GM18526 (cell line): ENCODE measurements around the gene TSPAN2.

ENCODE experiments used
- POLR2A ChIP-seq: IDR thresholded peaks from 3 replicates; pipeline ENCODE4 v1.6.1; 2011; ENCODE audit not compliant: insufficient read length; ENCODE audit errors: extremely low read depth

Gene TSPAN2

DNA sequence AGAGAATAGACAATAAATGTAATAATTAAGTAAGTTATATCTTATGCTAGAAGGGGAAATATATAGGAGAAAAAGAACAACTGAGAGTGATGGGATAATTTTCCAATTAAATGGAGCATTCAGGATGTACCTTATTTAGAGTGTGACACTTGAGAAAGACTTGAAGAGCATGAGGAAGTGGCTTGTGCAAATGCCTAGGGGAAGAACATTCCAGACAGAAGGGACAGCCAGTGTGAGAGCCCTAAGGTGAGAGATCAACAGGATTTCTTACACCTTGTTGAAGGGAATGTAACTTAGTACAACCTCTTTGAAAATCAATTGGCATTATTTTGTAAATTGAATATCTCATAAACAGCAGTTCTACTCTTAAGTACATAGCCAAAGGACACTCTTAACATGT, 28.8 kb upstream of the TSPAN2 start:
- no peak for TF ChIP-seq POLR2A

DNA sequence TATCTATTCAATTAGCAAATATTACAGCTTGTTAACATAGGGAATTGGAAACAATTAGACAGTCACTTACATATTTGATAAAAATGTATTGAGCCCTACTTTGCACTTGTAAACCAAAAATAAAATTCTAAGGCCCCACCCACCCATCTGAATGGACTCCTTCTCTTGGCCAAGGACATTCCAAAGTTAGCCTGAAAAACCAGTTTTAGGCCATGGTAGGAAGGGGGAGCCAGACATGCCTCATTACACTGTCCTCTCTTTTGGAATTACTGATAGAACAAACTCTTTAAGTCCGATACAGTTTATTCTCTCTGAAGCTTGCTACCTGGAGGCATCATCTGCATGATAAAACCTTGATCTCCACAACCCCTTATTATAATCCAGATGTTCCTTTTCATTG, 28.0 kb upstream of the TSPAN2 start:
- TF ChIP-seq POLR2A: no peak

DNA sequence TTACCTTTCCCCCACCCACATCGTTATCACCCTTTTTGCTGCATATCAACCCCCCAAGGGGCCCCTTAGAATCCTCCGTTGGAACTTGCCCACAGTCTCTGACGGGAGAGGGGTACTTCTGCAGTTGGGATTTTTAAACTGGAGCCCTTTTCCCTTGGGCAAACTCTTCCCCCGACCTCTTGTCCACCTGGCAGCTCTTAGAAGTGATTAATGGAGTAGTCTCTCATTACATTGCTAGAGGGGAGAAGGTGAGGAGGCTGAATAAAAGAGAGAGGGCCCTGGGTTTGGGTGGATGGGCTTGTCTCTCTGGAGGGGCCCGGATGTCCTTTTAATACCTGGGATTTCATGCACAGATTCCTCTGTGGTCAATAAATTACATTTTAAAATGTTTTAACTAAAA, 27.2 kb upstream of the TSPAN2 start:
- TF ChIP-seq POLR2A: no peak

DNA sequence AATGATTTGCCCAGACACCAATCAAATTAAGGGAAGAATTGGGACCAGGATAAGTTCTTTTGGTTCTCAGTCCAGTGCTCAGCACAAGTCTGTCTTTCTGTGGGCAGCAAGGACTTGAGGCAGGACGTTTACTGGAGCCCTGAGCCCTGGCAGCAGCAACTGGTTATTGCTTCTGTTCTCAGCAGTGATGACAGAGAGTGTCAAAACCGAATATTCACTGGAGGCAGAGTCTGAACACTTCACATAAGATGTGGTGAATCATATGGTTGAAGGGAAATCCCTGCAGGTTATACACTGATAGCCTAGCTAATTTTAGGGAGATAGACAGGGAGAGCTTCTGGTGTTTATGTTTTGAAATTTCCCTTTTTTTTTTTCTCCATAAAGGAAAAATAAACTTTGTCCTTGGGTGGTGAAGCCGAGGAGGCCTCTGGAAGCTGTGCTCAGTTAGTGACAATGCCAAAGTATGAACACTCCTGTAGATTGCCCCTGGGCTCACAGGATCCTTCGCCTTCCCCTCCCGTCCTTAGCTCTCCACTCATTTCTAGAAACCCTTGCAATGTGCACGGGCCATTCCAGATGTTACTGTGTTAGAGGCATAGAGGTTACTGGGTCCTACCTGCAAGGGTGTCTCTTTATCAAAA, 26.3 kb upstream of the TSPAN2 start:
- TF ChIP-seq POLR2A: no peak

DNA sequence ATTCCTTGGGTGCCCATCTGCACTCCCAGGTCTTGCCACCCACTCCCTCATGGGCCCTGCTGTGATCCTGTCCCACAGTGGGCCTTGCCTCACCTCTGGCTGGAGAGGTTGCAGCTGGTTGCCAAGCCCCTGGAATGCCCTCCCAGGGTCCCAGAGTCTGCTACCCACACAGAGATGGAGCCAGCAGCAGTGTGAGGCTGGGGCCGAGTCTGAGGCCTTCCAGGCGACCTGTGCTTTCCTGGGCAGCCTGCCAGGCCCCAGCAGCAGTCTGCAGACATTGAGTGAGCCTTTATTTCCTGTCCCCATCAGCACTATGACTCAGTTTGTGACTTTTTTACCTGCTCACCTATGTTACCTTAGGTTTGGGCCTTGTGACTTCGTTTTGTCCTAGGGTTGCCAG, 25.0 kb upstream of the TSPAN2 start:
- TF ChIP-seq POLR2A: no peak

DNA sequence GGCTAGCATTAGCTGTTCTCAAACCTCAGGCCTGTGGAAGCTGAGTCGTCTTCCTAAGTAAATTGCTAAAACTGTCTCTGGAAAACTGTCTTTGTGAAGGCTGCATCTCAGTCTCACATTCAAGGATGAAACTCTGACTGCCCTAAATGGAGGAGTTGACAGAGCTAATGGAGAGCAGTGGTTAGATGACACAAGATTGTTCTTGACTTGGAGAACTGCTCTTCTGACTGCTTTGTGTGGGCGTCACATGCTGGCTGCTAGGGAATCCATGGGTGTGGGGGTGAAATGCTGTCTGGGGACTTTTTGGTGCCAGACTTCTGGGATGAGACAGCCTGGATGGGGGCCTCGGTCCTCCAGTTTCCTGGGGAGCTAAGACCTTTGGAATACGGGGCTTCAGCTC, 24.5 kb upstream of the TSPAN2 start:
- TF ChIP-seq POLR2A: no peak

DNA sequence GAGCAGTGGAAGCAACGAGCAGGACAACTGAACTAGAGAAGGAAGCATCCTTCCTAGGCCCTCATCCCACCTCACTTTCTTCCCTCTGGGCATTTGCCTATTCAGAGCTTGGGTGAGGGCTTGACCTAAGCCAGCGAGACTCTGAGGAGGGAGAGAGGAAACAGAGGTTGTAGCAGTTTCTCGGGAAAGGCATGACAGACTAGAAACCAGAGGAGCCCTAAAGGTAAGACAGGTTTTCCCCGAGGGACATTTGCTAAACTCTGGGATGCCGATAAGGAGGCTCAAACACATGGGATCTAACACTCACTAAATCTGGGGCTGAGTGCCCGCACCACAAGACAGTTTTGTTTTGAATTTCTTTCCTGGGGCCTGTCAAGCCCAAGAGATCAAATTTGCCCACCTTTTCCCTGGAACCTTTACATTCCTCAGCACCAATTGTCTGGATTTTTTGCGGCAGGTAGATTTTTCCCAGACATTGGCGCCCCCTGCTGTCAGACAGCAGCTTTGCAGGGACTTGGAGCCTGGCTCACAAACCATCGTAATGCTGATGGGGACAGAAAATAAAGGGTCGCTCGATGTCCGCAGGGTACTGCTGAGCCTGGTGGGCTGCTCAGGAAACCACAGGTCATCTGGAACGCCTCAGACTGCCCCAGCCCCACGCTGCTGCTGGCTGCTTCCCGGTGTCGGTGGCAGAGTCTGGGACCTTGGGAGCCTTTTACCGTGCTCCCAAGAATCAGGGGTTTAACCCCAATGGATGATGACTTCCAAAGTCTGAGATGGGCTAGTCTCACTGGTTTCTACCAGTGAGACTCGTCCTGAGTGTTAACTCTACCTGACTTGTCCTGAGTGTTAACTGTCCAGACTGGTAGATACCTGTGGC, 23.4 kb upstream of the TSPAN2 start:
- no peak for TF ChIP-seq POLR2A

DNA sequence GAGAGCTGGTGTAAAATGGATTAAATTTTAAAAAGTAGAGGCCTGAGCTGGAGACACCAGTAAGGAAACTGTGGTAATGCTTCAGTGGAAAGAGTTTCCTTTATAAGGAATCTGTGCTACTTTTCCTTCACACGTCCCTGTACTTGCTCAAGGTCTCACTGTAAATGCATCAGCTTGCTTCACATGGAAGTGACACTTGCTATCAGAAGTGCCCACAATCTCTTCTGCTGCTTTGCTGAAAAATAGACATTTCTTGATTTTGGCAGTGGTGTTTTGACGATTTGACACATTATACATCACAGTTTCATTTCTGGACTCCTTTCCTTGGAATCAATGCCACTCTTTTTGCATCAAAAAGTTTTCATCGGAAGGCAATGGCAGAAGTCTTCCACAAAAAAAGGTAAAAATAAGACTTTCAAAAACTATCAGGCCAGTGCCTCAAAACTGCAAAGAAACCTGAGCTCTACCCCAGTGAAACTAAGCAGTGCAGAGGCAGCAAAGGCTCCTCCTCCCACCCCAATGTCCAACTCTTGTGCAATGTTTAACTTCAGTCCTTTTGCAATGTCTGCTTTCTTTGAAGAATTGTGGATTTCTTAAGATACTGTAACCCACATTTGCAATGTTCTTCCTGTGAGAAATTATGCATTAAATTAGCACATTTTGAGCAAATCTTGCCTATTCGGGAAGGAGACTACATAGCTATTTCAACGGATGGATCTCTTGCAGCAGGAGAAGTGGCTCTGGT, 18.4 kb upstream of the TSPAN2 start:
- TF ChIP-seq POLR2A: no peak

DNA sequence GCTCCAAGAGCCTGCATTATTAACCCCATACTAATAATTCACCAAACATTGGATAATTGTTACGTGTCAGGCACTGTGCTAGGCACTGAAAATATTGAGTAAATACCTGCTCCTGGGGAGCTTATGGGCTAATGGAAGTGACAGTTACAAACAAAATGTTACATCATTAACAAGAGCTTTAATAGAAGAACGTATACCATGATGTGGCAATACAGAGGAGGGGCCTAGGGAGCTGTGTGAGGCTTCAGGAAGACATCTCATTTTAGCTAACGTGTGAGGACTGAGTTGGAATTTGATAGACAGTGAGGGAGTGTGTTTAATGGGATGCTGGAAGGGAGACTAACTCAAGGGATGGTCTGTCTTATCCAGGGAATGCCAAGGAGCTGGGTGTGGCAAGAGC, 16.5 kb upstream of the TSPAN2 start:
- TF ChIP-seq POLR2A: no peak

DNA sequence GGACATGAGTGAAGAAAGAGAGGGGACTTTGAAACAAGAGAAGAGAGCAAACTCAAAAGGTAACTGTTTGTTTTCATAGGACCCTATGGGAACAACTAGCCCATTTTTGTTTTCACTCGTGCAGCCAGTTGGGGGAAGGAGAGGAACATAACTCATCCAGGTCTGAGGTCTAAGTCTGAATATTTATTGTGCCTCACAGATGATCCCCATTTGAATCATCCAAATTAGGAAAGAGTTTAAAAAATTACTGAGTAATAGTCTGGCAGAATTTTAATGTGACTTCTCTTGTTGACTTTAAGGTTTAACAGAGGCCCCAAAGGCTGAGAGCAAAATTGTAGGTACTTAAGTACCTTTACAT, 10.4 kb upstream of the TSPAN2 start:
- no peak for TF ChIP-seq POLR2A

DNA sequence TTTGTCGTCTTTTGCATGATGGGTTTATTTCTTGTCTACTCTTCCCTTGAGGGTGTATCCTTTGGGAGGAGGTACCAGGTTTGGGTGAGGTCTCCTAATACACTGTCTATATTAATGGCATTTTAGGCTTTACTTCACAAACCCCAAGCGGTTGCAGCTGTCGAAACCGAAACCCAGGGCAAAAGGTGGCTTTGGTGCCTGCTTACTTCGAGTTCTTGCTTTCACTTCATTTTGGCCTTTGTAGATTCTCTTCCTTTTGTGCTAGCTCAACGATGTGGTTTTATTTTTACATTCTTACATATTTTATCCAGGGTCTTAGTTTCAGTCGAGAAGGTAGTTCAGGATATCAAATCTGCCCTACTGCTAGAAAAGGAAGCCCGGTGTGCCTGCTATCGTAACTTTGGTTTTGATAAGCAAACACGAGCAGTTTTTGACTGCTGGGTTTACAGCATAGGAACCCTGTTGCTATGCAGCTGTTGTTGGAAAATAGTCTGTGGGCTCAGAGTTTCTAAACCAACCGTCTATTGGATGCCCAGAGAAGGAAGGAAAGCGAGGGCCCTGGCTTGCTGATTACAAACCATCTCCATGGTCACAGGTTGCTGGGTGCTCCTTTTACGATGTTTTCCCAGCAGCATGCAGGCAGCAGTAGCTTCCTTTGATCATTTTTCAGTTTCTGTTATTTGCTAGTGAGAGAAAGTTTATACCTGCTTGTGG, 9.8 kb upstream of the TSPAN2 start:
- no peak for TF ChIP-seq POLR2A

DNA sequence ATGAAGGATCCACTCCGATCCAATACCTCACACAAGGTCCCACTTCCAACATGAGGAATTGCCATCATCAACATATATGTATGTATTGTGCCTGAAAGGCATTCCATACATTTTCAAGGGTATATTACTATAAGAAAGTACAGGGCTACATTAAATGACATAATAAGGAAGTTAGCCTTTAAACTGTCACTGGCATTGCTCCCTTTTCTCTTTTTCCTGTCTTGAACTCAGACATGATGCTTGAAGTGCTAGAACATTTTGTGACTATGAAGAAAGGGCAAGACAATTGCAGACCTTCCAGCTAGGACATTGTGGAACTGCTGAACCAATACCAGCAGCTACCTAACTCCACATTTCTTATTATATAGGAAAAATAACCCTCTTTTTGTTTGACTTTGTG, 2.9 kb upstream of the TSPAN2 start:
- no peak for TF ChIP-seq POLR2A

DNA sequence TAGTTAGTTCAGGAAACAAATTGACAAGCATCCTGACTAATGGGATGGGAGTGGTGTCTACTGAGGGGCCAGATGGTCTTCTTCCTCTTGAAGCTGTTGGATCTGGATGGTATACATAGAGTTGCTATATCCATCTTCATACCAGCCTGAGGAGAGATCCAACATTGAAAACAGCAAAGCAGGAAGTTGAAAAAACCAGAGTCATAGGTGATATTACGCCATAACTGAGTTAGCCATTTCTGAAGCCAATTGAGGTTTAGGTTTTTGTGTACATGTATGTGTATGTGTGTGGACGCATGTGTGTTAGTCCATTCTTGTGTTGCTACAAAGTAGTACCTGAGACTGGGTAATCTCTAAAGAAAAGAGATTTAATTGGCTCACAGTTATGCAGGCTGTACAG, 2.3 kb upstream of the TSPAN2 start:
- no peak for TF ChIP-seq POLR2A

DNA sequence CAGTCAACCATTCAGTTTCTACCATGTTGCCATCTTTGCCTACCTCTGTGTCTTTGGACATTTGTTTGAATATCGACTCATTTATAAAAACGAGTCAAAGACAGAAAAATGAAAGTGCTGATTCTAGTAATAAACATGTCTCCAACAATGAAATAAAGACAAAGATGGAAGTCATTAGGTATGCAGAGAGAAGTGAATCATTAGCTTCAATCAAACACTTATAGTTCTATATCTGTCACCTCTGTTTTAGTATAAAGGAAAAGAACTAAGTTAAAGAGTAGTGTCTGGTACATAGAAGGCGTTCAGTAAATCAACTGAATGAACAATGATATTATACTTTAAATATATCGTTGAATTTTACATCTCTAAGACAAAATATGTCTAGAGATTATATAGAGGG, 1.7 kb upstream of the TSPAN2 start:
- no peak for TF ChIP-seq POLR2A

DNA sequence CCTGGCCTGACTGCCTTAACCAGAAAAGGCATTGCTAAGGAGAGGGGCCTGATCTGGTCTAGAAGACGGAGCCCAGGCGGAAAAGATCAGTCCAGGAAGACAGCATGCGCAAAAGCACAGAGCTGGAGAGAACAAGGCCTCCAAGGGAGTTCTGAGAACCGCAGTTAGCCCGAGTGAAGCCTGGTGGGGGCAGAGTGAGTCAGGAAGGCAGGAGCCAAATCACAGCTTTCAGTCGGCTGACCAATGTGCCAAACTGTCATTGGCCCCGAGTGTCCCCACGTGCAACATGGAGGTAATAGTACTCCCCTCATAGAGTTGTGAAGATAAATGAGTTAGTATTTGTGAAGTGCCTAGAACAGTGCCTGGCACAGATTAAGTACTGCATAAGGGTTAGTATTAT, 1.2 kb upstream of the TSPAN2 start:
- no peak for TF ChIP-seq POLR2A

DNA sequence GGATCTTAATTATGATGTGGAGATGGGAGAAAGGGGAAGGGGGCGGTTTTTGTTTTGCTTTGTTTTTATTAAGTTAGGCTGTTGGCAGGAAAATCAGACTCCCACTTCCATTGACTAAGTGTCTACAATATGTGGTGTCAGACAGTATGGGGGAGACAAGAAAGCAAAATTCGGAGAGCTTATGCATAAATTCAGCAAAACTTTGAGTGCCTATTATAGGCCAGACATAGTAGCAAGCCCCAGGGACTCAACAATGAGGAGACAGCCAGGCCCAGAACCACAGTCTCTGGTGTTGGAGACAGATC, 835 bp upstream of the TSPAN2 start:
- no peak for TF ChIP-seq POLR2A
